Panc1 (cell line): Measurements from ENCODE around the gene CD2BP2.
"Not testable (repeated sequence)": the region's sequence is repeated elsewhere in the genome, so short reads cannot be mapped to it uniquely, and the experiment has no call there.

Experiments used
- CTCF ChIP-seq: fragments of 450-650 bp; IDR thresholded peaks from 2 replicates; pipeline ENCODE4 v1.5.1; 2017; ENCODE audit warnings: mild to moderate bottlenecking
- POLR2AphosphoS5 ChIP-seq: IDR thresholded peaks from 2 replicates; pipeline ENCODE4 v1.6.1; 2012; ENCODE audit warnings: mild to moderate bottlenecking, low read depth, low read length, moderate library complexity

DNA sequence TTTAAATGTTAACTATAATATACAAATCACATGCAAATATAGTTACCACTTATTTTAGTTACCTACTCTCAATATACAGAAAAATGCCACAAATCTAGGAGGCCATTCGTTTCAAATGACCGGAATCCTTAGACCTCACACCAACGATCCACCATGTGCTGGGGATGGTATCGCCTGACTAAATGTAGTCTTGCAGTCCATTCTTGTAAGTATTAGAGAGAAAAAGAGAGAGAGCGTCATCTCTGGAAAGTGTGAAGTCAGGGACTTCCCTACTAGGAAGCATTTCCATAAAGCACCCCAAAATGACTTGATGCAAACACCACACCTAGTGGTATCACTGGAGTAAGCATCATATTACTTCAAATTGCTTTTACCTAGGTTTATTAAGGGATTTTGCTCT, 45.9 kb downstream of the CD2BP2 start:
- TF ChIP-seq CTCF, POLR2AphosphoS5: not testable (repeated sequence)
